RWPE2 (cell line): ENCODE measurements around the gene PROK1.

ENCODE experiments used
- ATAC-seq: fragments of 200-7000 bp; cut with Tn5 transposase; 3 replicates; pipeline ENCODE4 v1.9.1; 2021; ENCODE audit warnings: low read depth
- DNase-seq: peaks from one replicate; pipeline ENCODE4 v3.0.0-alpha.2; 2020; ENCODE audit warnings: low spot score
- H3K27ac ChIP-seq: fragments of 450-650 bp; 2 replicates; pipeline ENCODE4 v1.5.1; 2017; ENCODE audit warnings: mild to moderate bottlenecking; ENCODE audit not compliant: poor library complexity, severe bottlenecking
- H3K27me3 ChIP-seq: fragments of 250-450 bp; sonication (Bioruptor Pico); 2 replicates; pipeline ENCODE4 v1.5.1; 2021; ENCODE audit warnings: mild to moderate bottlenecking, moderate library complexity; ENCODE audit not compliant: insufficient read depth, poor library complexity, severe bottlenecking
- H3K36me3 ChIP-seq: fragments of 250-450 bp; sonication (Bioruptor Pico); 2 replicates; pipeline ENCODE4 v1.5.1; 2020; ENCODE audit warnings: low read depth, mild to moderate bottlenecking, moderate library complexity
- H3K4me1 ChIP-seq: fragments of 250-450 bp; sonication (Bioruptor Pico); 2 replicates; pipeline ENCODE4 v1.5.1; 2021; ENCODE audit warnings: mild to moderate bottlenecking, moderate library complexity; ENCODE audit not compliant: insufficient read depth, poor library complexity, severe bottlenecking
- H3K4me3 ChIP-seq: fragments of 250-450 bp; sonication (Bioruptor Pico); 2 replicates; pipeline ENCODE4 v1.5.1; 2021; ENCODE audit warnings: mild to moderate bottlenecking, moderate library complexity; ENCODE audit not compliant: severe bottlenecking
- H3K9me3 ChIP-seq: fragments of 250-450 bp; sonication (Bioruptor Pico); 2 replicates; pipeline ENCODE4 v1.5.1; 2021; ENCODE audit warnings: mild to moderate bottlenecking, moderate library complexity; ENCODE audit not compliant: severe bottlenecking
- CTCF ChIP-seq: fragments of 450-650 bp; IDR thresholded peaks from one replicate; pipeline ENCODE4 v1.5.1; 2017; ENCODE audit warnings: mild to moderate bottlenecking, moderate library complexity; ENCODE audit not compliant: poor library complexity, severe bottlenecking

The PROK1 gene

GRCh38 chr1:110505596-110505995 is 54.6 kb downstream of the PROK1 start:
- DNase-seq = no peak
- Histone ChIP-seq H3K36me3 (no peaks in the 10 kb centered on the region), H3K4me3 (no peak overlapping the region), H3K27ac (no peak overlapping the region), H3K9me3 (no peaks in the 10 kb centered on the region), H3K27me3 (no peaks in the 10 kb centered on the region), H3K4me1 (no peaks in the 10 kb centered on the region)
- TF ChIP-seq CTCF = no peak
- ATAC-seq = no peak

- Histone ChIP-seq H3K27me3 (no peaks in the 10 kb centered on the region), H3K4me3 (no peak overlapping the region), H3K4me1 (no peaks in the 10 kb centered on the region), H3K36me3 (no peaks in the 10 kb centered on the region), H3K9me3 (no peaks in the 10 kb centered on the region), H3K27ac (no peak overlapping the region)
- DNase-seq (no peak), ATAC-seq (no peak)
- TF ChIP-seq CTCF = no peak
These were observed 55.6 kb downstream of the PROK1 start for GRCh38 chr1:110506541-110506940.
